Pulmonary artery endothelial cell (primary cell): ENCODE results near the gene GPD1. TPM values are rescaled to one million over a fixed set of nuclear protein-coding genes. Genes with fewer than 3 reads are reported as not detected.
"Not testable (repeated sequence)": the region's sequence is repeated elsewhere in the genome, so short reads cannot be mapped to it uniquely, and the experiment has no call there.

Source experiments
- DNase-seq: peaks from one replicate; pipeline ENCODE4 v3.0.0-alpha.2; 2011; ENCODE audit warnings: low read depth, low spot score
- total RNA-seq: library from RNA; depleted of rRNA; stranded (reverse); fragments of >200 nt; gene quantifications from 2 replicates; pipeline ENCODE4 v1.2.3, GENCODE V29; 2014

Gene GPD1
- total RNA-seq, 1 donor from 2014 or later = not detected

DNA sequence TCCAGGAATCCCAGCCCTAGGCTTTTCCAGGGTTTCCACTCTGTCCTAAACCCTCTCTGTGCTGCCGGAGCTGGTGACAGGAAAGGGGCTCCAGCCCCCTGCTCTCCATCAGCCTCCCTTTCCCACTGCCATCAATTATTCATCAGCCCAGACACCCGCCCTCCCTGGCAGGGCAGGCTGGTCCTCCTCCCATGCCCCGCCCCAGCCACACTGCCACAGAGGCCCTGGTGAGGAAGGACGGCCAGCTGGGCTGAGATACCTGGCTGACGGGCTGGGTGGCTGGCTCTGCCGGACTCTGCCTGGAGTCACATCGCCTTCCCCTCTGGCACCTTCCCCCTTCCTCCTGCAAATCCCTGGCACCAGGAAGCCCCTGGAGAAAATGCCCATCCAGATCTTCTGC lies 30.6 kb upstream of the GPD1 start:
- no peak for DNase-seq

DNA sequence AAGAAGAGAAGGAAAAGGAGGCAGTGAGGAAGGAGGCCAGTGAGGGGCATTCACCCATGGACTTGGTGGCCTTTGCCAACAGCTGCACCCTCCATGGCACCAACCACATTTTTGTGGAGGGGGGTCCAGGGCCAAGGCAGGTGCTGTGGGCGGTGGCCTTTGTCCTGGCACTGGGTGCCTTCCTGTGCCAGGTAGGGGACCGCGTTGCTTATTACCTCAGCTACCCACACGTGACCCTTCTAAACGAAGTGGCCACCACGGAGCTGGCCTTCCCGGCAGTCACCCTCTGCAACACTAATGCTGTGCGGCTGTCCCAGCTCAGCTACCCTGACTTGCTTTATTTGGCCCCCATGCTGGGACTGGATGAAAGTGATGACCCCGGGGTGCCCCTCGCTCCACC lies 30.1 kb upstream of the GPD1 start:
- DNase-seq = no peak

DNA sequence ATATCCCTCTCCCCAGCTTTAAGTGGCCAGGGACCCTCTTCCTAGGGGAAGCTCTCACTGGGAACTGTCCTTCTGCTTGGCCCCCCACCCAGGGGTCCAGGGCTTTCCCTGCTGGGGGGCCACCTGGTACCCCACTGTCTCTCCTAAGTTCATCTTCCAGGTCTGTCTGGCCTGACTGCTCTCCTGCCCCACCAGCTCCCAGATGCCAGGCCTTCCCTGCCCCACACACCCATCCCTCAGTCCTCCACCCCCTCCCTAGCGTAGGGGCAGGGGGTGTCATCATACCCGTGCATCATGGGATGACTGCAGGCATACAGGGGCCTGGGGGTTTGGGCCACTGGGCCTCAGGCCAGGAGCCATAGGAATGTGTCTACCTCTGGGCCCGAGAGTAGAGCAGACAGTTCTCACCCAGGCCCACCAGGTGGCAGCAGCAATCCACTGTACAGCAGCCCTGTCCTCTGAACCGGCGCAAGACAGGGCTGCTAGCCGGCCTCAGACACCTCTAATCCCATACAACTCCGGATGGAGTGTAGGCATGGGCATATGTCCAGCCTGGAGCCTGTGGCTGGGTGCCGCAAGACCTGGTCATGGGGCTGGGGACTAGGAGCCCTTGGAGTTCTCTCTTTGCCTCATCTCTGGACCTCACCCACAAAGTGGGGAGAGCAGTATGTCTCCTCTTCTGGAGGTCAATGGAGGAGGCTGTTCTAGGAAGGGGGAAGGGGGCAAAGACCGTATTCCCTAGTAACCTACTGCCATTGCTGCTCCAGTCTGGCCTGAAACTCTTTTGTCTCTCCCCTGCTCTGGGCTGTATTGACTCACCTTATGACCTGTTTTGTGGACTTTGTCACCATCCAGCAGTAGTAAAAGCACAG lies 28.6 kb upstream of the GPD1 start:
- DNase-seq = no peak

DNA sequence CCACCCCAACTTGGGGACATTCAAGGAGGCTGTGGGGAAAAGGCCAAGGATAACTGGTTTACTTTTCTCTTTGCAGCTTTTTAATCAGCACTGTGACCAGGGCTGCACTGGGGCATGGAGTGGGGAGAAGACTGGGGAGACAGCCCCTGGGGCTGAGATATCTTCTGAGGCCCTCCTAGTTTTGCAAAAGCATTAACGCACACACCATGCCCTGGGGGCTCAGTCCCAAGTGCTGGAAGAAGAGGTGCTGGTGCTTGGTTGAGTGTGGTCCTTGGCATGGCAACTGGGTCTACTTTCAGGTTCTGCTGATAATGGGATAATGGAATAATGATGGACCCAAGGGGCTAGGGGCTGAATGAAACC lies 28.0 kb upstream of the GPD1 start:
- DNase-seq = no peak

DNA sequence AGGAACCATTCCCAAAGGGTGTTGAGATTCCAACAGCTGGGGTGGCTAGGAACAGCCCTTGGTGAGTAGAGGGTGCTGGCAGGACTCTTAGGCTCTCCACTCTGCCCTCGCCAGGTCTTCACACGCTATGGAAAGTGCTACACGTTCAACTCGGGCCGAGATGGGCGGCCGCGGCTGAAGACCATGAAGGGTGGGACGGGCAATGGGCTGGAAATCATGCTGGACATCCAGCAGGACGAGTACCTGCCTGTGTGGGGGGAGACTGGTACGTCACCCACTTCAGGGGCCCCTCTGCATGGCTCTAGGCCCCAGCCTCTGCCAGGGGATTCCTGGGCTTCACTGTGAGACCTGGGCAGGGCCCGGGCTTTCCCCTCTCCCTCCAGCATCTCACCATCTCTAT lies 26.7 kb upstream of the GPD1 start:
- DNase-seq = no peak

DNA sequence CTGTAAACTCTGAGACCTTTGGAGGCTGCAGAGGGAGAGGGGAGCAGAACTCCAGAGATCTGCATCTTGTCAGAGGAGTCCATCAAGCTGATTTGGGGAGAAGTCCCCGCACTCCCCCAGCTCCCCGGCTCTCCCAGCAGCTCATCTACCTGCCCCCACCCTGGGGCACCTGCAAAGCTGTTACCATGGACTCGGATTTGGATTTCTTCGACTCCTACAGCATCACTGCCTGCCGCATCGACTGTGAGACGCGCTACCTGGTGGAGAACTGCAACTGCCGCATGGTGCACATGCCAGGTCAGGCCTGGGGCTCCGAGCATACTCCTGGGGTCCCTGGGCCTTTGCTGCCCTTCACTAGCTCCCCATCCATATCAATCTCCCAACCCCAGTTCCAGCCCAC lies 25.5 kb upstream of the GPD1 start:
- DNase-seq = no peak

DNA sequence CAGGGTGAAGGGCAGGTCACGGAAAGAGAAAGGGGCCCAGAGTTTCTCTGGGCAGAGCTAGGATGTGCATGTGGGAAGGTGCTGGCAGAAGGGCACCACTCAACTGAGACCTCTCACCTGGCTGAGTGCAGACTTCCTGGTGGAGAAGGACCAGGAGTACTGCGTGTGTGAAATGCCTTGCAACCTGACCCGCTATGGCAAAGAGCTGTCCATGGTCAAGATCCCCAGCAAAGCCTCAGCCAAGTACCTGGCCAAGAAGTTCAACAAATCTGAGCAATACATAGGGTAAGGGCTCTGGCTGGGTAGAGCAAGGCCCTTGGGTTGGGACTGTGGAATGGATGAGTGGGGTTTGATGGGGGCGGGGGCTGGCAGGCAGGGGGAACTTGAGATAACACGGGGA lies 24.0 kb upstream of the GPD1 start:
- DNase-seq = no peak

DNA sequence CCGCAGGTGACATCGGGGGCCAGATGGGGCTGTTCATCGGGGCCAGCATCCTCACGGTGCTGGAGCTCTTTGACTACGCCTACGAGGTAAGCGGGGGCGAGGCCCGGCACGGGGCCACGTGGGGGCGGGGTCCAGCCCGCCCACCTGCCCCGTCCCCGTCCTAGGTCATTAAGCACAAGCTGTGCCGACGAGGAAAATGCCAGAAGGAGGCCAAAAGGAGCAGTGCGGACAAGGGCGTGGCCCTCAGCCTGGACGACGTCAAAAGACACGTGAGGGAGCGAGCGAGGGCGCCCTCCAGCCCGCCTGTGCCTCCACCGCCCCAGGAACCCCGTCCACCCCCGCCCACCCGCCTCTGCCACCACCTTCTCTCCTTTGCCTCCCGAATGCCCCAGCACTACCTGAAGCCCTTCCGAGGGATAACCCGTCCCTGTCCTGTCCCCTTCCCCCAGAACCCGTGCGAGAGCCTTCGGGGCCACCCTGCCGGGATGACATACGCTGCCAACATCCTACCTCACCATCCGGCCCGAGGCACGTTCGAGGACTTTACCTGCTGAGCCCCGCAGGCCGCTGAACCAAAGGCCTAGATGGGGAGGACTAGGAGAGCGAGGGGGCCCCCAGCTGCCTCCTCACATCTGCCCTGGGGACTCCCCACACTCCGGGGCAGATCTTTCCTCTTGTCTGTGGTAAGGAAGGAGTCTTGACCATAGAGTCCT lies 22.6 kb upstream of the GPD1 start:
- no peak for DNase-seq

DNA sequence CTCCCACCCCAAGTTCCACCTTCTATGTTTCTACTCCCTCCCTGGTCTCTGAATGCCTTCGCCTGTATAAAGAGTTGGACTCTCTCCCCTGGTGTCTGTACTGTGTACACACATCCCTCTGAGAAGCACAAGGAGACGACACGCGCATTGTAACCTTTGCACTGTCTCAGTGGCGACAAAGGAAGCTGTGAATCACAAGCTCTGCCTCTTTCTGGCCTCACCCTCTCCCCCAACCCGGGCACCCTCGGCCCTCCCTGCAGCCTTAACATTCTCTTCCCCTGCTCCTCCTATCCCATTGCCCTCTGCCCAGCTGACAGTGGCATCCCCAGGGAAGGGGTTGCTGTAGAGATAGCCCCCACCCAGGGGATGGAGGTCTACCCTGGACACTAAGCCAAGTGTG lies 21.2 kb upstream of the GPD1 start:
- no peak for DNase-seq

DNA sequence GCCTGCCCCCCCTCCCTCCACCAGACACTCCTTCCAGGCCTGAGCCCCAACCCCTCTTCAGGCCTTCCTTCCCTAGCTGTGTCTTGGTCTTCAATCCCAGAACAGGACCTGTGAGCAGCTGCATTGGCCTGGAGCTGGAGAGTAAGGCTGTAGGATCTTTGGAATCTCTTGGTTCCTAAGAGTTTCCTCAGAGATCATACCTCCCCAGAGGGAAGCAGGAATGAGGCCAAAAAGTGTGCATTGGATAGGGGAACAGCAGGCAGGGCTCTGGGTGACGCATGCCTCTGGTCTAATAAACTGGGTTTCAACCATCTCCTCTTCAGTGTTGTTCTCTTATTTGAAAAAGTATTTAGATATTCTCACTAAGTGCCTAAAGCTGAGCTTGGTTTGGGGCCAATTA lies 20.5 kb upstream of the GPD1 start:
- DNase-seq = no peak

DNA sequence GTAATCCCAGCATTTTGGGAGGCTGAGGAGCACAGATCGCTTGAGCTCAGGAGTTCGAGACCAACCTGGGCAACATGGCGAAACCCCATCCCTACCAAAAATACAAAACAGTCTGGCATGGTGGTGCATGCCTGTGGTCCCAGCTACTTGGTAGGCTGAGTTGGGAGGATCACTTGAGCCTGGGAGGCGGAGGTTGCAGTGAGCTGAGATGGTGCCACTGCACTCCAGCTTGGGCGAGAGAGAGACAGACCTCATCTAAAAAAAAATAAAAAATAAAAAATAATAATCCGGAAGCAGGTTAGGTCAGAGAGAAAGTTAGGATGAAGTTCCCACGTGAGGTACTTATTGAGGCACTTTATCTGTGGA lies 19.4 kb upstream of the GPD1 start:
- not testable (repeated sequence) for DNase-seq

DNA sequence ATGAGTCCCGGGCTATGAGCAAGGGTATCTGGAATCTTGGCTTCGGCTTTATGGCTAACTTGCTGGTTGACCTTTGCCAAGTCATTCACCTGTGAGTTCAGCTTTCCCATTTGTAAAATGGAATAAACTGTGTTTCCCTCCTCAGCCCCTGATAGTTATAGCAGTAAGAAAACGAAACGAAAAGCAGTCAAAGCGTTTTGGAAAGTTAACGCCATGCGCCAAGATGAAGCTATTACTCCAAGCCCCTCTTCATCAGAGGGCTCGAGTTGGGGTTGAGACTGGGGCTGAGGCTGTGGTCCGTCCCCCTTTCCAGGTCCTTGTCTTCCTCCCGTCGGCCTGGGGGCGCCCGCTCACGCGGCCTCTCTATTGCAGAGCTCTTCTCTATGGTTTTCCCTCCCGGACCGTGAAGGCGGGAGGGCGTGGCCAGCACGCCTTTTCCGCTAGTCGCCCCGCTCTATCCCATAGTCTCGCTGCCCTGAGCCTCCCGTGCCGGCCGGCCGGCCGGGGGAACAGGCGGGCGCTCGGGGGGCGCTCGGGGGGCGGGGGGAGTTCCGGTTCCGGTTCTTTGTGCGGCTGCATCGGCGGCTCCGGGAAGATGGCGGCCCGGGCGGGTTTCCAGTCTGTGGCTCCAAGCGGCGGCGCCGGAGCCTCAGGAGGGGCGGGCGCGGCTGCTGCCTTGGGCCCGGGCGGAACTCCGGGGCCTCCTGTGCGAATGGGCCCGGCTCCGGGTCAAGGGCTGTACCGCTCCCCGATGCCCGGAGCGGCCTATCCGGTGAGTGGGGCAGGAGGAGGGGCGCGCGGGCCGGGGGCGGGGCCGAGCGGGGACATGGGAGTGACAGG lies 18.8 kb upstream of the GPD1 start, which contains the start of gene SMARCD1:
Gene SMARCD1 (plus strand): TSS at position 568 of the 840 bp plus-strand sequence. CDS start 28 bp downstream, at position 596.
- peak; percentile 78 for DNase-seq

DNA sequence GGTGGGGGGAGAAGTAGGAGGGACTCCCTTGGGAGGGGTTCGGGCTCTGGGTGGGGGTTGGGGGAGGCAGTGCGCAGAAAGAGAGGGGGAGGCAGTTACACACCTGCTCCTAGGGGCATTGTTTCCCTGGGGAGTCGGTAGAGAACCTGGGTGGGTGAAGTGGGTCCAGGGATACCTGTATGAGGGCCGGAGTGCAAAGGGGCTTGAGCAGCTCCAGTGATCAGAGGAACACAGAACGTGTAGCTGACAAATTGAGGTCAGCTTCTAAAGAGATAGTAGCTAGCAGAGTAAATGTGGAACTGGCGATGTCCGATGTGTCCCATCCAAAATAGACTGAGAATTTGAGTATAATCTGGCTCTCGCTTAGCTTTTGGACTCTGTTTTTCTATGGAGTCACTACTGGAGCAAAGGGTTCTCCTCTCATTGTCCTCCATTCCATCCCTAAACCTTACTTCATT lies 18.2 kb upstream of the GPD1 start:
- DNase-seq = no peak

DNA sequence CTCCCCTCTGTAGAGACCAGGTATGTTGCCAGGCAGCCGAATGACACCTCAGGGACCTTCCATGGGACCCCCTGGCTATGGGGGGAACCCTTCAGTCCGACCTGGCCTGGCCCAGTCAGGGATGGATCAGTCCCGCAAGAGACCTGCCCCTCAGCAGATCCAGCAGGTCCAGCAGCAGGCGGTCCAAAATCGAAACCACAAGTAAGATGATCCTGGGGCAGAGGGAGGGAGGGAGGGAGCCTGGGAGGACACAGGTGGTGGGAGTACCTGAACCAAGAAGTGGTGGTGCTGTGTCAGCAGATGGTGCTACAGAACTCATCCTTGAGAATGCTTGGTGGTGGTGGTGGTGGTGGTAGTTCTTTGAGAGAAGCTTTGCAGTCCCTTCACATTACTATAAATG lies 17.7 kb upstream of the GPD1 start:
- DNase-seq = no peak

DNA sequence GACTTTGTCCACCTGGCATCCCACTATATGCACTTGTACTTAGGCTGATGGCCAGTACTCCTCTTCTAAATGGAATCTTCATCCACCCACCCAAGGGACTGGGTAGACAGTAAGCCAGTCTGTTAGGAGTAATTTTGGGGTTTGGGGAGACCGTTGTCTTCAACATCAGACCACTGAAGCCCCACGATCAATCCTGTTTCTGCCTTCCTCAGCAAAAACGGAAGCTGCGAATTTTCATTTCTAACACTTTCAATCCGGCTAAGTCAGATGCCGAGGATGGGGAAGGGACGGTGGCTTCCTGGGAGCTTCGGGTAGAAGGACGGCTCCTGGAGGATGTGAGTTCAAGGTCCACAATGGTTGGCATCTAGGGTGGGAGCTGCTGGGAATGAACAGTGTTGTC lies 16.7 kb upstream of the GPD1 start:
- no peak for DNase-seq

DNA sequence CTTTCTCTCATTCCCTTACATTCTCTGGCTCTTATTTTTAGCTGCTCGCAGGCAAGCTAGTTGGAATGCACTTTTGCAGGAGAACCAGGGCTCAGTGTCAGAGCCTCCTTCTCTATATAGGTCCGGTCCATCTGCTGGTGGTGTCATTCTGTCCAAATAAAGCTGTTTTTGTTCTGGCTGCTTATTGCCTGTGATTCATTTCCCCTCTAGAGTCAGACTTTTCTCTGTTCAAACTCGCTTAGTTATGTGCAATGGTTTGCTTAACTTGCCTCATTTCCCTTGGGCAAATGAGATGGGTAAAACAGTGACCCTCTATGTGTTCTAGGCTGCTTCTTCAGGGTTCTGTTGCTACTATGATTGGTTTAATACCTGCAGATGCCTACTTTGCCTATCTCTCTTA lies 15.8 kb upstream of the GPD1 start:
- DNase-seq = peak; percentile 69

DNA sequence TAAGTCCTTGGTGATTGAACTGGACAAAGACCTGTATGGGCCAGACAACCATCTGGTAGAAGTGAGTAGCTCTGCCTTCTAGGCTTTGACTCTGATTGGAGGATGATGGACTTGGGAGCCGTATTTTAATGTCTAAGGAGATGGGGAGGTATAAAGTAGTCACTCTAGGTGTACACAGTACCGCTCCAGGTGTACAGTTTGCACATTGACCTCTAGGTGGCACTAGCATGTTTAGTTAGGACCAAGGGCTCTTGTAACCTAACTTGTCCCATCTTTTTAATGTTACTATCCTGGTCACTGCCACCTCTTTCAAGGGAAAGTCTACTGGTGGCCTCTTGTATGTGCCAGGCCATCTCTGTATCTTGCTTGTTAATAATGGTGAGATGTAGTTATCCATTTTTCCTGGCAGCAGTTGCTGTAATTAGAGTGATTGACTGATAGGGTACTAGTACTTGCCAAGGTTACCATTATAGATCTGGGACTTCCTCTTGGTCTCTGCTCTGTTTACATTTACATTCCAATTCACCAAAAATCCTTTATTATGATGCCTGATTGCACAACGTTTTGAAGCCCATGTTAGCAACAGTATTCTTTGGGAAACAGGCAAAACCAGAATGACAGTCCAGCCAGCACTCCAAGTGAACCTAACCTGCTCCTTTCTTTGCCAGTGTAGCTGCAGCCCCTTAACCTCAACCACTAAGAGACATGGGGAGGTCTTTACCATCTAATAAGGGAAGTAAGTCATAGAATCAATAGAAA lies 15.1 kb upstream of the GPD1 start:
- no peak for DNase-seq

DNA sequence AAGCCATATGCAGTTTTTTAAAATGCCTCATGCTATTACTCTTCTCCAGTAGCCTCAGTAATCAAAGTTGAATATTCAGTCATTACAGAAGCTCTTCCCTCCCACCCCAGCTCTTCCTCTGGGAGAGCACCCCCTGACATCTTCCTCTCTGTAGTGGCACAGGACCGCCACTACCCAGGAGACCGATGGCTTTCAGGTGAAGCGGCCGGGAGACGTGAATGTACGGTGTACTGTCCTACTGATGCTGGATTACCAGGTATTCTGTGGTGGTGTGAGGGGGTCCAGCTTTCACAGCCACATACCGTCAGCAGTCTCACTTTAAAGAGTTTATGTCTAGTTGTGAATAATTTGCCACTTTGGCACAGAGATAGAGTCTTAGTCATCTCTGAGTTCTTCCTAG lies 14.1 kb upstream of the GPD1 start:
- DNase-seq = no peak

DNA sequence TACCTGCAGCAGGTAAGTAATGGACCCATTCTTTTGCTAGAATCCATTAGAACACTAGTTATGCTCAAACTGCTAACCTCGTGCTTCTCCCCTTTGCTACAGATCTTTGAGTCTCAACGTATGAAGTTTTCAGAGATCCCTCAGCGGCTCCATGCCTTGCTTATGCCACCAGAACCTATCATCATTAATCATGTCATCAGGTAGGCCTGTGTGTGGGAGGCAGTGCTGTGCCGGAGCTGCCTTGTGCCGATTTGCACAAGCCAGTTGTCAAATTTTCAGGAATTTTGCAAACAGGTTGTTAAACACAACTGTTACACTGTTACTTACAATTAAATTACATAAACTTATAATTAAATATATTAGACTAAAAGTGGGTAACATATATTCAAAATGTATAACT lies 13.4 kb upstream of the GPD1 start:
- no peak for DNase-seq

DNA sequence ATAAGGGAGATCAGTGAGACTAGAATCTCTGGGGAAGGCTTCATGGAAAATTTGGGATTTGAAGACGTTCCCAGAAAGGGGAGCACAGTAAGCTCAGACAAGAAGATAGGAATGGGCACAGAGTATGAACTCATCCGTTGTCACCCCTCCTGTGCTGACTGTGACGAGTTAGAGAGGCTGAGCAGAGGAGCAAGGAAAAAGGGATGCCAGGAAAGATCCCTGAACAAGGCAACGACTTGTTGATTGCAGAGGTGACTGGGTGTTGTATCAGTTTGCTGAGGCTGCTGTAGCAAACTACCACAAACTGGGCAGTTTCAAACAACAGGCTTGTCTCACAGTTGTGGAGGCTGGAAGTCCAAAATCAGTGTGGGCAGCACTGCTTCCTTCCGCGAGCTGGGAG lies 5.9 kb upstream of the GPD1 start:
- DNase-seq = no peak

DNA sequence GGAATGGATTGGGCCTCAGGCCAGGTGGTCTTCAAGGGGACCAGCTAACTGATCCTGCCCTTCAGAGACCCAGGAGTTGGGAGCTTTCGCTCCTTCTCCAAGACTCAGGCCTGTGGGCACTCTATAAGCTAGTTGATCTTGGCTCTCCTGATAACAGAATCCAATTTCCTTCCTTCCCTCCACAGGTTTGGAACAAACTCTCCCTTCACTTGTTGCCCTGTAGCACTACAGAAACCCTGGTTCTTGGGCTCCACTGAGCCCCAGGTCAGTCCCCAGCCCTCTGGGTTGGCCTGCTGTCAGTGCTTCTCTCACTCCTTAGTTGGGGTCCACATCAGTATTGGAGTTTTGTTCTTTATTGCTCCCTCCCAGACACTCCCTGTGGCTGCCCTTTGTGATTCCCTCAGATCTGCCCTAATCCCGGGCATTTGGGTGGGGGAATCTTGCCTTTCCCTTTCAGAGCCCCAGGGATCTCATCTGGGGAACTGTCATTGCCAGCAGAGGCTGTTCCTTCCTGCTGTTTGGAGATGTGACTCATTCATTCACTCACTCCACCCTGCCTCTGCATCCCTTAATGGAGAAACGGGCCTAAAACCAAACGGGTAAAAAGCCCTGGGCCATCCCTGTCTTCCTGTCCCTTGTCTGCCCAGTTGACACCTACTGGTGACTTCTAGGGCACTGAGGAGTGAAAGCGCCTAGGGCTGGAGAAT lies 4.4 kb upstream of the GPD1 start:
- DNase-seq = no peak
